HG03521 (cell line): ENCODE results near the gene PSMG3.

Experiments
- ATAC-seq: cut with Tn5 transposase; IDR thresholded peaks from one replicate; pipeline ENCODE4 v1.9.1; 2021; ENCODE audit warnings: mild to moderate bottlenecking, moderate library complexity; ENCODE audit not compliant: unreplicated experiment

Gene PSMG3

GRCh38 chr7:1569833-1570632 lies at the start of gene PSMG3:
PSMG3 (minus strand) TSS chr7:1570032; CDS start chr7:1569339, 693 bp downstream.
- ATAC-seq = peak; percentile 82

- ATAC-seq = no peak
Observed at GRCh38 chr7:1618475-1618874, 48.6 kb upstream of the PSMG3 start.

- no peak for ATAC-seq
Observed at GRCh38 chr7:1617957-1618356, 48.1 kb upstream of the PSMG3 start.

- ATAC-seq = no peak
Observed at GRCh38 chr7:1616741-1617140, 46.9 kb upstream of the PSMG3 start.

DNA sequence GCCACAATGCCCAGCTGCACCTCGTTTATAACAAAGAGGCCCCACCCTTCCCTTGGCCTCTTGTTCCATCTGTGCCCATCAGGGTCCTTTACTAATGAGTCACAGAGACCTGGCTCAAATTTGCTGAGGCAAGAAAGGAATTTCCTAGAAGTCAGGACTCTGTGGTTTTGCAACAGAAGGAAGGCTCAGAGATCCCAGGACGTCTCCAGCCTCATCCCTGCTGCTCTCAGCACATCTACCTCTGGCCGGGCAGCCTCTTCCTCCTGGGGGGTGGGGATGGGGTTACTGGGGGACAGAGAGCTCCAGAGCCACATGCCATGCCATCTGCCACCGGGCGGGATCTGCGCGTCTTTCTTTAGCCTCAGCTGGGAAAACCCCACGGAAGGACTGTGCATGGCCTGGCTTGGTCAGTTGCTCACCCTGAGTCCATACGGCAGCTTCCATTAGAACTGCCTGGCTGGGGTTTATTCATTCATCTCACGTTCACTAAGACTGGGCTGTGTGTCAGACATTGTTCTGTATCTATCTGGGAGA lies 41.9 kb upstream of the PSMG3 start:
- ATAC-seq = no peak

- ATAC-seq = no peak
Observed at GRCh38 chr7:1610678-1611302, 41.0 kb upstream of the PSMG3 start.

GRCh38 chr7:1610013-1610677 lies 40.3 kb upstream of the PSMG3 start:
- no peak for ATAC-seq

GRCh38 chr7:1609023-1609422 lies 39.2 kb upstream of the PSMG3 start:
- ATAC-seq = no peak

DNA sequence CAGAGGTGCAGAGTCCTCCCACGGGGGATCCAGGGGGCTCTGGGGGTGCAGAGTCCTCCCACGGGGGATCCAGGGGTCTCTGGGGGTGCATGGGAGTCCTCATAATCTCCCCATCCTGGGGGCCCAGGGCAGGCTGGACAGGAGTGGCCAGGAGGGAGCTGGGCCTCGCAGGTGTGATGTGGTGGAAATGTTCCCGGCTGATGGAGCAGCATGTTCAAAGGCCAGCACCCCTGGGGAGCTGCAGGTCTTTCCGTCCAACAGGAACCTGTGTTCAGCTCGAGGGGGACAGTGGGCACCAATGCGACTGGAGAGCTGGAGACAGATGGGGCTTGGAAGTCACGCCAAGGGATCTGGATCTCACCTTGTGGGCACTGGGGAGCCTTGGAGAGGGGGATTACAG lies 38.5 kb upstream of the PSMG3 start:
- no peak for ATAC-seq

DNA sequence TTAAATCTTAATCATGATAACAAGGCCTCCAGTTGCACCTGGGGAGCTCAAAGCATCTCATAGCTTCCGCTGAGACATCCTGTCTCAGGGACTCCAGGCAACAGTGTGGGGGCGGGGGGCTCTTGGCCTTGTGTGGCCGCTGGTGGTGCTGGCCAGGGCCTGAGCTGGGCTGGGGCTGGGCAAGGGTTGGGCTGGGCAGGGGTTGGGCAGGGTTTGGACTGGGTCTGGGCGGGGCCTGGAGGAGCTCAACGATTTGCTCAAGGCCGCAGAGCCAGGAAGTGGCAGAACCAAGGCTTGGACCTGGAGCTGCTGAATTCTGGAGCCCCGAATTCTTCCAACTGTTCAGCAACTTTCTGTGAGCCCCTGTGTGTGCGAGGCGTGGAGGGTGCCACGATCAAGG lies 37.9 kb upstream of the PSMG3 start:
- ATAC-seq = no peak

DNA sequence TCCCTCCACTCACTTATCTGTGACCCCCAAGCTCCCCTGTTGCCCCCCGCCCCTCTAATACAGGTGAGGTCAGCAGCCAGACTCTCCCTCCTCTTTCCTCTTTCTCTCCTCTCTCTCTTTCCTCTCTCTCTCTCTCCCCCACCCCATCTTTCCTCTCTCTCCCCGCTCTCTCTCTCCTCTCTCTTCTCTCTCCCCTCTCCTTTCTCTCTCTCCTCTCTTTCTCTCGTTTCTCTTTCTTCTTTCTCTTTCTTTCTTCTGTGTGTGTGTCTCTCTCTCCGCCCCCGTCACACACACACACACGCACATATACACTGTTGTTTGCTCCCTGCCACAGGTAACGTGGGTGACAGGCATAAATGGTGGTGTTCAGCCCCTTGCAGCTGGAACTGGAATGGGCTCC lies 37.2 kb upstream of the PSMG3 start:
- ATAC-seq = no peak

DNA sequence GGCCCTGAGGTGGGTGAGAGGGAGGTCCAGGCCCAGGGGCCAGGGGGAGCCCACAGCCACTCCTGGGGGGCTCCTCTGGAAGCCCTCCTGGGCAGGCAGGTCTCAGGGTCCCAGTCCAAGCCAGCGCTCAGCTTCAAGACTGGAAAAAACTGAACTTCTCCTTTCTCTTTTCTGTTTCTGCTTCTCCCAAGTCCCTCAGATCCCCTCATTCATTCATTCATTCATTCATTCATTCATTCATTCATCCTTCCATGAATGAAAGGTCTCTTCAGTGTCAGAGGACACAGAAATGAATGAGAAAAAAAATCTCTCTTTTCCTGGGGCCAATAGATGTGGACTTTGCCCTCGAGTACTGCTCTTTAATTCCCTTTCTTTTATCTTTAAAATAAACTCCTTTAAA lies 34.6 kb upstream of the PSMG3 start:
- no peak for ATAC-seq

DNA sequence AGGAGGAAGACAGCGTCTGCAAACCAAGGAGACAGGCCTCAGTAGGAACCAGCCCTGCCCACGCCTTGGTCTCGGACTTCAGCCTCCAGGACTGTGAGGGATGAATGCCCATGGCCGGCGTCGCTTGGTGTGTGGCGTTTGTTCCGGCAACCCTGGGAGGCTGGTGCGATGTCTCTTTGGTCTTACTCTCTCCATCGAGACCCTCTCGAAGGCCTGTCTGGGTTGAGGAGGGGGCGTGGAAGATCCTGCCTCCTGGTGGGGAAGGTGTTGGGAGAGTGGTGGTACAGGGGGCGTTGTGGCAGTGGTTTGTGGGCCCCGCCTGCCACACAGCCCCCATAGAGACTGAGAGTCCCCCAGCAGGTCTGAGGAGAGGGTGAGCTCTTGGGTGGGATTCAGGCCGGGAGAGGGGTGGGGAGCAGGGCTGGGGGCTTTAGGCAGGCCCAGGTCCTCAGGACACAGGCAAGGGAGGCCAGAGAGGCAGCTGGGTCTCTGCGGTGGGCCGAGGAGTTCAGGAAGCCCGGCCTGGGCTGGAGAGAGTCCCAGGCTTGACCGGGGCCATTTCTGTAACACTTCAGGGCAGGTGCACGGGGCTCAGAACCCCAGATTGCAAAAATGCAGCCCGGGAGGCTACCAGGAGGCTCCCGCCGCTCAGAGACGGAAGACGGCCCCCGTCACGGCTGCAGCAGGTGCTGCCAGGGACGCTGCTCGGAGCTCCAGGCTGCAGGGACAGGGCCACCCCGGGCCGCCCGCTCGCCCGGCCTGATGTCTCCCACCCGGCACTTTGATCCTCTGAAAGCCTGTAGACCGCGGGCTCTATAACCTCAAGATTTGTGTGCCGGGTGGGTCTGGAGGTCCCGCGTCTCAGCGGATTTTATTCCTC lies 33.8 kb upstream of the PSMG3 start:
- no peak for ATAC-seq

- ATAC-seq = no peak
Observed at GRCh38 chr7:1602386-1602785, 32.6 kb upstream of the PSMG3 start.

GRCh38 chr7:1601956-1602355 lies 32.1 kb upstream of the PSMG3 start:
- no peak for ATAC-seq

GRCh38 chr7:1599640-1600395 lies 30.0 kb upstream of the PSMG3 start:
- ATAC-seq = no peak

GRCh38 chr7:1598961-1599639 lies 29.3 kb upstream of the PSMG3 start:
- ATAC-seq = no peak

- ATAC-seq = no peak
Observed at GRCh38 chr7:1598286-1598685, 28.5 kb upstream of the PSMG3 start.

DNA sequence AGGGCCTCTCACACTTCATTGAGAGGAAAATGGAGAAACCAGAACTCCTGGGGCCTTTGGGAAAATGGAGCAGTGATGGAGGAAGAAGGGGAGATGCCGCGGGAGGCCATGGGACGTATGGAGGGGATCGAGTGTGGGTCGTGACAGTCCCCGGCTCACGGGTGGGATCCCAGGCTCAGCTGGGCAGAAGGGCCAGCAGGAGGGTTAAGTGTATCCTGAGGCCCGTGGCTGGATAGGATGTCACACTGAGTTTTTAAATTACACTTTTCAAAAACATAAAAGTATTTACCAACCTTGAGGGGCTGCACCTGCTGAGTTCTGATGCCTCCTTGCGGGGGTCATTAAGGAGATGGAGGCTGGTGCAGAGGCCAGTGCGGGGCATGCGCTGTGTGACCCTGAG lies 28.0 kb upstream of the PSMG3 start:
- ATAC-seq = no peak
